GM12878 (cell line): ENCODE measurements around the gene COG7. TPM values are rescaled to one million over a fixed set of nuclear protein-coding genes. Genes with fewer than 3 reads are reported as not detected.

ENCODE experiments used
- ATAC-seq: fragments of 200-7000 bp; cut with Tn5 transposase; 3 replicates; pipeline ENCODE4 v1.9.1; 2020; ENCODE audit warnings: mild to moderate bottlenecking, moderate library complexity
- BruUV-seq: library from RNA; stranded (reverse); fragments of 400-500 nt; replicated peaks from 2 replicates; lab custom pipeline; 2021; lab: Mats Ljungman, UMichigan
- CTCF ChIA-PET: fragments of 300-600 bp; sonication (Branson Sonifier 250); formaldehyde crosslinking; extraction: SDS; loops from one replicate; lab custom pipeline; 2021; ENCODE audit warnings: inconsistent platforms; lab: Yijun Ruan, JAX
- POLR2A ChIA-PET: fragments of 350-600 bp; formaldehyde crosslinking; extraction: SDS; loops from one replicate; lab custom pipeline; 2021; ENCODE audit warnings: inconsistent platforms; lab: Charles Lee
- RAD21 ChIA-PET: fragments of 300-600 bp; sonication (Branson Sonifier 250); formaldehyde crosslinking; loops from one replicate; lab custom pipeline; 2023; ENCODE audit warnings: antibody characterized with exemption; ENCODE audit not compliant: unreplicated experiment; lab: Charles Lee
- SMC1A ChIA-PET: fragments of 300-600 bp; sonication (Branson Sonifier 250); formaldehyde crosslinking; loops from one replicate; lab custom pipeline; 2023; ENCODE audit not compliant: unreplicated experiment, uncharacterized antibody; lab: Charles Lee
- DNase-seq: peaks from one replicate; pipeline ENCODE4 v3.0.0-alpha.2; 2011; ENCODE audit warnings: low read depth, low spot score
- FAIRE-seq: peaks from 3 replicates; lab custom pipeline; 2011; peaks lifted over from hg19 to GRCh38; lab: Jason Lieb, UNC
- H2AFZ ChIP-seq: 2 replicates; pipeline ENCODE4 v1.6.0; 2011; ENCODE audit warnings: low read depth, low read length, control low read depth; ENCODE audit not compliant: control insufficient read depth
- H3K27ac ChIP-seq: 2 replicates; pipeline ENCODE4 v1.5.1; 2011; ENCODE audit warnings: control low read depth; ENCODE audit not compliant: control insufficient read depth, insufficient read depth
- H3K27me3 ChIP-seq, 2 experiments: replicated peaks in 1 of 2; 2 replicates each; pipeline versions ENCODE4 v1.6.0 to v1.6.1; 2011; ENCODE audit warnings: low read length in 1 of 2; ENCODE audit not compliant: control insufficient read depth in 2 of 2, insufficient read depth in 2 of 2
- H3K36me3 ChIP-seq, 2 experiments: 2 replicates each; pipeline ENCODE4 v1.5.1; 2011; ENCODE audit warnings: low read length in 1 of 2; ENCODE audit not compliant: control insufficient read depth in 2 of 2, insufficient read depth in 2 of 2
- H3K4me1 ChIP-seq: 2 replicates; pipeline ENCODE4 v1.6.1; 2011; ENCODE audit warnings: mild to moderate bottlenecking, low read length, moderate library complexity, mixed read lengths; ENCODE audit not compliant: control insufficient read depth, insufficient read depth
- H3K4me2 ChIP-seq: 2 replicates; pipeline ENCODE4 v1.6.0; 2011; ENCODE audit warnings: control low read depth; ENCODE audit not compliant: control insufficient read depth, insufficient read depth
- H3K4me3 ChIP-seq: fragments of 200-600 bp; sonication (generic); 2 replicates; pipeline ENCODE4 v1.5.1; 2016
- H3K79me2 ChIP-seq: 2 replicates; pipeline ENCODE4 v1.6.0; 2011; ENCODE audit warnings: low read length; ENCODE audit not compliant: control insufficient read depth, insufficient read depth
- H3K9ac ChIP-seq: 2 replicates; pipeline ENCODE4 v1.8.0; 2011; ENCODE audit warnings: low read length, control low read depth, mixed read lengths; ENCODE audit not compliant: control insufficient read depth, insufficient read depth
- H3K9me3 ChIP-seq: replicated peaks from 3 replicates; pipeline ENCODE4 v1.5.1; 2011; ENCODE audit warnings: mild to moderate bottlenecking, low read length; ENCODE audit not compliant: control insufficient read depth, insufficient read depth
- H4K20me1 ChIP-seq: 2 replicates; pipeline ENCODE4 v1.6.0; 2011; ENCODE audit not compliant: control insufficient read depth, insufficient read depth
- EZH2 ChIP-seq: IDR thresholded peaks from 2 replicates; pipeline ENCODE4 v1.6.1; 2012; ENCODE audit warnings: low read depth, mild to moderate bottlenecking, control low read depth, inconsistent platforms, low read length, borderline replicate concordance; ENCODE audit not compliant: control insufficient read depth
- RELA ChIP-seq: fragments of 450-650 bp; IDR thresholded peaks from 2 replicates; pipeline ENCODE4 v1.8.0; 2014; ENCODE audit warnings: borderline replicate concordance; ENCODE audit not compliant: partially characterized antibody
- SIX5 ChIP-seq: IDR thresholded peaks from 2 replicates; pipeline ENCODE4 v1.6.1; 2011; ENCODE audit warnings: mild to moderate bottlenecking, low read depth, low read length, moderate library complexity; ENCODE audit not compliant: severe bottlenecking
- SMAD1 ChIP-seq: fragments of 450-650 bp; IDR thresholded peaks from 2 replicates; pipeline ENCODE4 v1.6.1; 2018; ENCODE audit warnings: mild to moderate bottlenecking, low read depth; ENCODE audit not compliant: partially characterized antibody
- STAT1 ChIP-seq: fragments of 450-650 bp; conservative IDR thresholded peaks from 2 replicates; pipeline ENCODE4 v1.6.1; 2014; ENCODE audit warnings: antibody characterized with exemption, mild to moderate bottlenecking
- ZZZ3 ChIP-seq: IDR thresholded peaks from 2 replicates; pipeline ENCODE4 v1.6.1; 2011; ENCODE audit warnings: low read depth; ENCODE audit not compliant: control insufficient read depth, insufficient read length
- WGBS: methylation state at CpG from one replicate; pipeline ENCODE4 v1.1.6; 2016; ENCODE audit warnings: low lambda C conversion rate; ENCODE audit not compliant: insufficient replicate concordance, insufficient coverage; ENCODE audit errors: missing lambda C conversion rate; 5-methylcytosine and 5-hydroxymethylcytosine counted together
- in situ Hi-C: fragments of 300-500 bp; cut with MboI; formaldehyde crosslinking; loops from 9 replicates; pipeline ENCODE4 v1.14.3; 2018; ENCODE audit warnings: mixed read lengths
- intact Hi-C: fragments of 100-400 bp; cut with micrococcal nuclease; formaldehyde crosslinking; loops from one replicate; pipeline ENCODE4 v1.14.2; 2022; ENCODE audit not compliant: unreplicated experiment
- polyA plus RNA-seq, 11 experiments: library from polyadenylated mRNA; depleted of rRNA in 4 of 11; unstranded in 6 of 11; stranded (reverse) in 5 of 11; fragments of >200 nt; fragmentation: Nextera tagmentation in 4 of 11; fragmentation: Illumina TruSeq in 1 of 11; extraction: Ambion mirVana in 4 of 11; extraction: Trizol in 1 of 11; gene quantifications; 1 replicate in 1 of 11; 2 replicates in 10 of 11; pipeline versions ENCODE4 v1.2.1 to v1.2.3, GENCODE V29; 2011 to 2016; ENCODE audit warnings: inconsistent platforms in 2 of 11, missing spikeins in 2 of 11, low read depth in 1 of 11
- total RNA-seq, 4 experiments: library from RNA; depleted of rRNA in 3 of 4; stranded (reverse); fragments of >200 nt in 3 of 4; fragmentation: Illumina TruSeq in 1 of 4; extraction: Trizol in 1 of 4; gene quantifications; 2 replicates each; pipeline versions ENCODE4 v1.2.1 to v1.2.3, GENCODE V29; 2013 to 2021
- TF ChIP-seq, protein P1 (sequence below): IDR thresholded peaks from 2 replicates; pipeline ENCODE4 v1.6.1; 2012; ENCODE audit warnings: mild to moderate bottlenecking, low read depth, low read length
- TF ChIP-seq, protein P2 (sequence below): IDR thresholded peaks from 2 replicates; pipeline ENCODE4 v1.6.1; 2012; ENCODE audit warnings: low read depth, low read length, improper control_type of control experiment
- TF ChIP-seq, protein P3 (sequence below): IDR thresholded peaks from 2 replicates; pipeline ENCODE4 v1.6.1; 2011; ENCODE audit warnings: mild to moderate bottlenecking, low read depth, low read length, moderate library complexity; ENCODE audit not compliant: insufficient replicate concordance

Gene COG7
- total and polyA plus RNA-seq, 10 of the 15 experiments (the other 5 are each of a cell fraction or from before 2014, with no cell fraction given): 2.9 to 24.0 (median 10.0) TPM

DNA sequence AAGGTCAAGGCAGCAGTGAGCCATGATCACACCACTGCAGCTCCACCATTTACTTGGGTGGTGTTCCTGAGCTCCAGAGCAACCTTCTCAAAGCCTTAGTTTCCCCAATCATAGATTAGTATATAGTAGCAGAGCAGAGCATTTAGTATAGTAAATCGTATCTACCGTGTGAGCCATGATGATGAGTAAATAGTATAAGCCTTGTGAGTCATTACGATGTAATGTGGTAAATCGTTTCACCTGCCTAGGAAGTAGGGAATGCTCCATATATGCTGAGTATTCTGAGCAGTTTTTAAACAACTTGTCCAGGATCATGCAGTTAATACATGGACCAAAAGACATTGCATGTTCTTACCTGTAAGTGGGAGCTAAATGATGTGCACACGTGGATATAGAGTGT, 84.5 kb downstream of the COG7 start:
- intact Hi-C loops: no loop called here
- RAD21 ChIA-PET: no interaction called here
- TF ChIP-seq, protein P1, sequence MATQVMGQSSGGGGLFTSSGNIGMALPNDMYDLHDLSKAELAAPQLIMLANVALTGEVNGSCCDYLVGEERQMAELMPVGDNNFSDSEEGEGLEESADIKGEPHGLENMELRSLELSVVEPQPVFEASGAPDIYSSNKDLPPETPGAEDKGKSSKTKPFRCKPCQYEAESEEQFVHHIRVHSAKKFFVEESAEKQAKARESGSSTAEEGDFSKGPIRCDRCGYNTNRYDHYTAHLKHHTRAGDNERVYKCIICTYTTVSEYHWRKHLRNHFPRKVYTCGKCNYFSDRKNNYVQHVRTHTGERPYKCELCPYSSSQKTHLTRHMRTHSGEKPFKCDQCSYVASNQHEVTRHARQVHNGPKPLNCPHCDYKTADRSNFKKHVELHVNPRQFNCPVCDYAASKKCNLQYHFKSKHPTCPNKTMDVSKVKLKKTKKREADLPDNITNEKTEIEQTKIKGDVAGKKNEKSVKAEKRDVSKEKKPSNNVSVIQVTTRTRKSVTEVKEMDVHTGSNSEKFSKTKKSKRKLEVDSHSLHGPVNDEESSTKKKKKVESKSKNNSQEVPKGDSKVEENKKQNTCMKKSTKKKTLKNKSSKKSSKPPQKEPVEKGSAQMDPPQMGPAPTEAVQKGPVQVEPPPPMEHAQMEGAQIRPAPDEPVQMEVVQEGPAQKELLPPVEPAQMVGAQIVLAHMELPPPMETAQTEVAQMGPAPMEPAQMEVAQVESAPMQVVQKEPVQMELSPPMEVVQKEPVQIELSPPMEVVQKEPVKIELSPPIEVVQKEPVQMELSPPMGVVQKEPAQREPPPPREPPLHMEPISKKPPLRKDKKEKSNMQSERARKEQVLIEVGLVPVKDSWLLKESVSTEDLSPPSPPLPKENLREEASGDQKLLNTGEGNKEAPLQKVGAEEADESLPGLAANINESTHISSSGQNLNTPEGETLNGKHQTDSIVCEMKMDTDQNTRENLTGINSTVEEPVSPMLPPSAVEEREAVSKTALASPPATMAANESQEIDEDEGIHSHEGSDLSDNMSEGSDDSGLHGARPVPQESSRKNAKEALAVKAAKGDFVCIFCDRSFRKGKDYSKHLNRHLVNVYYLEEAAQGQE: no peak
- TF ChIP-seq ZZZ3 (no peak), RELA (no peak), SMAD1 (no peak), STAT1 (no peak), EZH2 (no peak), SIX5 (no peak)
- TF ChIP-seq, protein P2, sequence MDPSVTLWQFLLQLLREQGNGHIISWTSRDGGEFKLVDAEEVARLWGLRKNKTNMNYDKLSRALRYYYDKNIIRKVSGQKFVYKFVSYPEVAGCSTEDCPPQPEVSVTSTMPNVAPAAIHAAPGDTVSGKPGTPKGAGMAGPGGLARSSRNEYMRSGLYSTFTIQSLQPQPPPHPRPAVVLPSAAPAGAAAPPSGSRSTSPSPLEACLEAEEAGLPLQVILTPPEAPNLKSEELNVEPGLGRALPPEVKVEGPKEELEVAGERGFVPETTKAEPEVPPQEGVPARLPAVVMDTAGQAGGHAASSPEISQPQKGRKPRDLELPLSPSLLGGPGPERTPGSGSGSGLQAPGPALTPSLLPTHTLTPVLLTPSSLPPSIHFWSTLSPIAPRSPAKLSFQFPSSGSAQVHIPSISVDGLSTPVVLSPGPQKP: no peak
- TF ChIP-seq, protein P3, sequence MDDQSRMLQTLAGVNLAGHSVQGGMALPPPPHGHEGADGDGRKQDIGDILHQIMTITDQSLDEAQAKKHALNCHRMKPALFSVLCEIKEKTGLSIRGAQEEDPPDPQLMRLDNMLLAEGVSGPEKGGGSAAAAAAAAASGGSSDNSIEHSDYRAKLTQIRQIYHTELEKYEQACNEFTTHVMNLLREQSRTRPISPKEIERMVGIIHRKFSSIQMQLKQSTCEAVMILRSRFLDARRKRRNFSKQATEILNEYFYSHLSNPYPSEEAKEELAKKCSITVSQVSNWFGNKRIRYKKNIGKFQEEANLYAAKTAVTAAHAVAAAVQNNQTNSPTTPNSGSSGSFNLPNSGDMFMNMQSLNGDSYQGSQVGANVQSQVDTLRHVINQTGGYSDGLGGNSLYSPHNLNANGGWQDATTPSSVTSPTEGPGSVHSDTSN: no peak
- TF ChIP-seq, all 136 proteins: peak for 0
- ChIA-PET CTCF (interaction anchor here (1.3 kb wide), 1 partner anchor 13 kb away, joined by 3 read pairs; no protein-coding TSS in a partner anchor), SMC1A (no interaction called here), POLR2A (interaction anchor here (1.2 kb wide), 1 partner anchor 31 kb away, joined by 3 read pairs; no protein-coding TSS in a partner anchor)
- no peaks in the 10 kb centered on the region for H3K79me2 ChIP-seq
- no peaks in the 10 kb centered on the region; the same call in 2 of the 3 replicates for H3K9me3 ChIP-seq
- no peak overlapping the region for H3K27ac ChIP-seq
- H3K4me3 ChIP-seq: no peak overlapping the region
- peaks cover 5% of the 10 kb centered on the region for H3K4me1 ChIP-seq
- in situ Hi-C loops: no loop called here
- no peak for FAIRE-seq
- H4K20me1 ChIP-seq: no peaks in the 10 kb centered on the region
- no peaks in the 10 kb centered on the region for H3K36me3 ChIP-seq
- WGBS: 72% methylated on average over 5 of the region's 5 CpGs
- no peak overlapping the region for H2AFZ ChIP-seq
- no peak overlapping the region for H3K4me2 ChIP-seq
- no peak for ATAC-seq
- no peaks in the 10 kb centered on the region for H3K27me3 ChIP-seq
- BruUV-seq: no TSS peak
- no peak for DNase-seq
- H3K9ac ChIP-seq: no peak overlapping the region
